Esophagus muscularis mucosa (tissue), 2 donors: ENCODE measurements around the gene FHL1.

ENCODE experiments used
- EP300 ChIP-seq: sonication (generic); formaldehyde crosslinking; IDR thresholded peaks from one replicate; pipeline ENCODE4 v1.6.1; 2017; ENCODE audit warnings: antibody characterized with exemption
- POLR2A ChIP-seq: fragments of 450-650 bp; IDR thresholded peaks from one replicate; pipeline ENCODE4 v1.6.1; 2017; ENCODE audit warnings: antibody characterized with exemption, moderate library complexity, mild to moderate bottlenecking, low read depth

DNA sequence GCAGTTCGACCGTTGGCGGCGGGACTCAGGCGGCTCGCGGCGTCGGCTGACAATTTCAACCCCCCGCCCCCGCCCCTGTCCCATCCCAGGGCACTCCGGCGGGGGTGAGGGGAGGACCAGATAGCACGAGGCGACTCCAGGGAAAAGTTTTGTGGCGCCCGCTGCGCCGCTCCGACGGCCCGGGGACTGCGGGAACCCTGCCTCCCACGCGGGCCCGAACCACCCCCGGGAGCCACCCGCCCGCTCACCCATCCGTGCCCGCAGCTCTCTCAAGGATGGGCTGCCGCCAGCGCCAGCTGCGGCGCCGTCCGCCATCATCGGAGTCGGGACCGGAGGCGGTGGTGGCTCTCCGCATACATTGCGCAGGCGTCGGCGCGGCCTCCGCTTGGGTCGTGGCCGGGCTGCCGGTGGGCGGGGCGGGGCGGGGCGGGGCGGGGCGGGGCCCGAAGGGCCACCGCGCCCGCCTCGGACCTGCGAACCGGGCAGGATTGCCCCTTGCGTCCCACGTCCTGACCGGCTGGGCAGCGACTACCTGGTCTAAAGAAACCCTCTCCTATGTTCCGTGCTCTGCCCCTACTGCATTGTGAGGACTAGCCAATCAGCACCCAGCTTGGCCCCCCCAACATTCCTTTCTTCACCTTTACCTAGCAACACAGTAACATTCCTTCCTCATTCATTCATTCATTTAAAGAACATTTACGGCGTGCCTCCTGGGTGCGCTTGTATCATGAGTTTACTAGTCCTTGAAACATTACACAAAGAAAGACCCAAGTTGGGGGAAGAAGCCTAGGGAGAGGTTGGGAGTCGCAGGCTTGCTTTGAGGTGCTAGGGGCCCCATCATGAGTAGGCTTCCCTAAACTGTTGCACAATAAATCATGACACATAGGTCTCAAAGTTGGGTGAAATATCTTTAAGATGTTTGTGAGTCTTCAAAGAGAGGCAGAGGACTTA, 104.0 kb downstream of the FHL1 start, which contains the start of gene MAP7D3:
- TF ChIP-seq EP300 (no peak), POLR2A (no peak)
